Mucosa of gallbladder (tissue), 1 donor: ENCODE measurements around the gene ZNF697. TPM values are rescaled to one million over a fixed set of nuclear protein-coding genes. Genes with fewer than 3 reads are reported as not detected.

Experiments used
- DNase-seq: peaks from one replicate; pipeline ENCODE4 v3.0.0-alpha.2; 2020; ENCODE audit warnings: low spot score
- total RNA-seq: library from RNA; stranded (reverse); gene quantifications from one replicate; pipeline ENCODE4 v1.2.1, GENCODE V29; 2021
- donor health status: DM: no; HTN: no; CAD: no.

Gene ZNF697
- total RNA-seq, 1 donor from 2014 or later = 2.9 TPM

GRCh38 chr1:119662034-119662437 lies 14.0 kb upstream of the ZNF697 start:
- no peak for DNase-seq

- DNase-seq = no peak
These were observed 12.4 kb upstream of the ZNF697 start for GRCh38 chr1:119660253-119661083.

GRCh38 chr1:119659628-119660027 lies 11.6 kb upstream of the ZNF697 start:
- no peak for DNase-seq

DNA sequence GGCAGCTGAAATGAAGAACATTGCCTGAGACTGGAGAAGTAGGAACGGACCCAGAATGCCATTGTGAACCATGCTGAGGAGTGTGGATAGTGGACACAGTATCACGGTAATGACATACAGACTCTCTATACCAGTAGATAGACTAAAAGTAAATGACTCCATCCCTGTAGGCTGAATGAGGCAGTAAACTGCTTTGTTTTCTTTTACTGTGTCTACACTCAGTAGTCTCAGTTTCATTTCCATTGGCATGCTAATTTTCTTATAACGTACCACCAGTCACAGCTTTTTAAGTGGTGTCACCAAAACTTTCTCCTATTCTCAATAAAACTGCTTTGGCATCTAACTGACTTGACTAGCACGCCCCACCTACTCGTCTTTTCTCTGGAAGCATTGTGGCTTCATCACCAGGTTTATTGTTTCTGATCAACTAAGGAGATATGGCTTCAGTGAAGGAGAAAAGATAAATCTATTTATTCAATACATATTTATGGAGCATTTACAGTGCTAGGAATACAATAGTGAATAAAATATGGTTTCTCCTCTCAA lies 8.4 kb upstream of the ZNF697 start:
- no peak for DNase-seq

GRCh38 chr1:119655154-119655553 lies 7.1 kb upstream of the ZNF697 start:
- no peak for DNase-seq

- DNase-seq = no peak
These were observed 5.7 kb upstream of the ZNF697 start for GRCh38 chr1:119653839-119654170.

DNA sequence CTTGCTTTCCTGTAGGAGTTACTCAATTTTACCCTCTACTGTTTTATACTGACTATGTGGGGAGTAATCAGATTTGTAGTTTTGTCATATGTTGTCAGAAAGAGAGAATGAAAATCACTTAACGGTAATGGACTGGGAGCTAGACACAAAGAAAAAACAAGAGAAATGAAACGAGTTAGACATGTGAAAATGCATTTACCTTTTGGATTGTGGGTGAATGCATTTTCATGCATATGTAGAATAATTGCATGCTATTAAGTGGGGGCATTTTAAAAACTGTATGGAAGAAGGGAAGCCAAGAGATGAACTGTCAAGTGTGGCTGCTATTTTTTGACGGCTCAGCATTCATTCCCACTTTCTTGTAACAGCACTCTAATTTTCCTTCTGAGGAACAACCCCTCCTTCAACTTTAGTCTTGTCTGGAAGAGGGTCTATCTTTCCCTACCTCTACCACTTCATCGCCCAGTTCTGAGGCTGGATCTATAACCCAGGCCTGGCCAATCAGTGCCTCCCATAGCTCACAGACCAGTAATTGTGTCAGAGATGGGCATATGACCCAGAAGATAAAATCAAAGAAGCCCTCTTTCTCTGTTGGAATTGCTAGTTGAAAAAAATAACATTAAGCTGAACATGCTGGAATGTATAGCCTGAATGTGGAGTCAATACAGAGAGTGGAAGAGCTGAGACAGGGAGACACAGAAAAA lies 5.2 kb upstream of the ZNF697 start:
- DNase-seq = no peak

DNA sequence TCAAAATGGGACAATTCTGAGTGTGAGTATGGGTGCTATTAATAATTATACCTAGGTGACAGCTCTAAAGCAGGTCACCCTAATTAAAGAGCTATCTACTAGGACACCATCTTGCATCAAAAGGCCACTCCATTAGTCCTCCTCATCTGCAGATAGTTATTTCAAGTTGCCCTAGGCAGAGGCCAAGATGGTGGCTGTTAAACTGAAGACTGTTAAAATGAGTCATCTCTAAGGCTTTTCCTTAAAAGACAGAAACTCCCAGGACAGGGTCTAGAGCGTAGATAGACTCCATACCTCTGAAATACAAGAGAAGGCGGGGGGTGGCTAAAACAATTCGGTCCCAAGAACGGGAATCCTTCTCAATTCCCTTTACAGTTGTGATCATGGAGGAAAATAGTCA lies 4.5 kb upstream of the ZNF697 start:
- no peak for DNase-seq

DNA sequence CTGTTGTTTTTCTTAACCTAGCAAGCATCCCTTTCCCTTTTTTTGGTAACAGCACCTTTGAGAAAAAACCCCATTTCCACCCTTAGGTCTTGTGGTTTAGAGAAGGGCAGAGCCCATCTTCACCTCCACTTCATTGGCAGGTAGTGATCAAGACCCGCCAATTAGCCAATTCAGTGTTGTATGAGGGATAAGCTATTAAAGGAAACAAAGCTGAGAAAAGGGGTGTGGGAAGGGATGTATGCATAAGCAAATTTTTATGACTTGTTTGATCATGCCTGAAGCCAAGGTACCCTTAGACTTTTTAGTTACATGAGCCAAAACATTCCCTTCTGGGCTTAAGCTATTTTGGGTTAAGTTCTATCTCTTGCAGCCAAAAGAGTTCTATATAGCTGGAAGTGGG lies 3.6 kb upstream of the ZNF697 start:
- DNase-seq = no peak

DNA sequence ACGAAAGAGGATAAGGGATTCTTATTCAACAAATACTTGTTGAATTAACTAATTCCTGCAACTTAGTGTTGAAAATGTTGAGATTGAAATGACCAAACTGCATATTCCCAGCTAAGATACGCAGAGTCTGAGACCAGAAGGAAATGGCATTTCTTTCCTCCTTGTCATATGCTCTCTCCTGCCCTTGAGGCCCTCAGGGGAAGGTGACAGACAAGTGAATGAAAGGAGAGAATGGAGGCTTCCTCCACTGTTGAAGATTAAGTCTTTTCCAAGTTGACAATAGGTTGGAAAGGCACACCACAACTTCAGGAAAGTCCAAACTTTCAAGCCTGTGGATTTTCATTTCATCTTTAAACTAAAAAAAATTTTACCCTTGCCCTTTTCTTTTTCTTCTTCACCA lies 3.1 kb upstream of the ZNF697 start:
- no peak for DNase-seq

DNA sequence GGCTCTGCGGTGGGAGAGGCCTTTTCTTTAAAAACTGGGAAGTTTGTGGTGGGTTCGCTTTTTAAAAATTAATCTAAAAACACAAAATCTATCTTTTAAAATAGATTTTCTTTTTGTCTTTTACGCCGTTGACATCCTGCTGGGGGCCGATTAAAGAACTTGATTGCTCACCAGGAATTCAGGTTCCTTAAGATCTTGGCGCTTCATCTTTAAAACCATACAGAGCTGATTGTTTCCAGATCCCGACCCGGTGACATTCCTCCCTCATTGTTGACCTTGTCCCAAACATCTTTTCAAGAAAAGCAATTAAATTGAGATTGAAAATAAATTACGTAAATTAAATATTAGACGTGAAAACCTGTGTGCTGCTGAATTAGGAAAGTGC lies 546 bp upstream of the ZNF697 start:
- DNase-seq = no peak

- DNase-seq = no peak
These were observed 785 bp downstream of the ZNF697 start for GRCh38 chr1:119647228-119647733.

- DNase-seq = no peak
These were observed 1.4 kb downstream of the ZNF697 start for GRCh38 chr1:119646521-119647227.

DNA sequence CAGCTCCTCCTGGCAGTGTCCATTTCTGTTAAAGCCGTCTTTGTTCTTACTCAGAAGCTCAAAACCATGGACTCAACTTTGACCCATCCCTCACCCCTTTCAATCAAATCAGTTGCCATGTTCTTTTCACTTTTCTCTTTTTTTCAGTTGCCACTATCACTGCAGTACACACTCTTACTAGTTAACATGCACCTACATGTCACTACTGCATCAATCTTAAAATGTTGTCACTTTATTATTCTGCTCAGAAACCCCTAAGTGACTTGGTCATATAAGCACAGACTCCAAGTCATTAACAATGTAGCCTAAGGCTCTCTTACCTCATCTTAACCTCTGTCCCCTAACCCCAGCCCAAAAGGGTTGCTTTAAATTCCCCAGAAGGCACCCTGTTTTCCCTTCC lies 9.0 kb downstream of the ZNF697 start:
- DNase-seq = no peak

DNA sequence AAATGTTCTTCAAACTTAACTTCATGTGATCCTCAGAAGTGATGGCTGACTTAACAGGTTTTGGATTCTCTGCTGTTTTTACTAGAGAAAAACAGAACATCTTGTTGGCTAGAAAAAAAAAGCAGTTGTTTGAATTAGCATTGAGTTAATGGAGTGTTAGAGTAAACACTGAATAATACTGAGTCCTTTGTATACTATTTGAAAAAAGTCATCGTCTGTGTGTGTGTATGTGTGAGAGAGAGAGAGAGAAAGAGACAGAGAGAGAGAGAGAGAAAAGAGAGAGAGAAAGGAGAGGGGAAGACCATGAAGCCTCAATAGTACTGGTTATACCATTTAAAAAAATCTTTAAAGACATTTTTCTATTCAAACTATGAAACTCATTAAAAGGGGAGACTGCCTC lies 10.4 kb downstream of the ZNF697 start:
- DNase-seq = no peak

GRCh38 chr1:119636491-119637089 lies 11.5 kb downstream of the ZNF697 start:
- DNase-seq = no peak

- no peak for DNase-seq
These were observed 12.2 kb downstream of the ZNF697 start for GRCh38 chr1:119635811-119636390.

DNA sequence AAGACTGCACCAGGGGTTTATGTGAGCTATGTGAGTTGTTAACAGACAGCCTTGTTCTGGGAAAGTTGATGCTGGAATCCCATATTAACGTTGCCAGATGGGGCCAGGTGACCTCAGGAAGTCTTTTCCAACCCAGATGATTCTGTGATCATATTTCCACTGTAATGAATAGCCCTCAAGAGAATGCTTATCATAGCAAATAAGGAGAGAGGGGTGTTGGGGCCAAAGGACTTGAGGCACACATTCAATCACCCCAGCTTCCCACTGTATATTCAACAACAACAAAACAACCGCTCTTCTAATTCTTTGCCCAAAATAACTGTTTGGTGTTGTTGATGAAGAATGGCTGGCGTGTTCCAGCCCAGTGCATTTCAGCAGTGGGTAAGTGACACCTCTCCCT lies 14.1 kb downstream of the ZNF697 start:
- DNase-seq = no peak

- no peak for DNase-seq
These were observed 14.5 kb downstream of the ZNF697 start for GRCh38 chr1:119633575-119633974.

- DNase-seq = no peak
These were observed 15.2 kb downstream of the ZNF697 start for GRCh38 chr1:119632841-119633240.

- no peak for DNase-seq
These were observed 16.0 kb downstream of the ZNF697 start for GRCh38 chr1:119632103-119632490.
